Measurements from ENCODE around the gene FBXW2.

GRCh38 chr9:120775859-120776258 is 17.4 kb downstream of the FBXW2 start:
- TF ChIP-seq CTCF (conservative IDR thresholded peaks at IDR 0.05) (no peak), EZH2 (IDR thresholded peaks at IDR 0.05; ENCODE audit: low read depth) (no peak)
